Measurements from ENCODE around the gene RHOA.

DNA sequence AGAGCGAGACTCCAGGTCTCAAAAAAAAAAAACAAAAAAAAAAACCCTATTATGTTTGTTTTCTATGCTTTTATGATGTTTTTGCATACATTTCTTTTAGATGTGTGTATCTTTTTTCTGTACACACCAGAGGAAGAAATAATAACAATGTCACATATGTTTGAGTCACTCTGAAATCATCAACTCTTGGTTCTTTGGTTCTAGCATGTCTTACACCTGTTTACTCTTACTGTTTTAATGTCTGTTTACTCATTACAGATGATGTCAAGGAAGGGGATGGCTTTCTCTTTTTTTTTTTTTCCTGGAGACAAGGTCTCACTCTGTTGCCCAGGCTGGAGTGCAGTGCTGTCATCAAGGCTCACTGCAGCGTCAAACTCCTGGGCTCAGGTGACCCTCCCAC, 24.1 kb downstream of the RHOA start:
- no peak for TF ChIP-seq CTCF (IDR thresholded peaks at IDR 0.05)
- TF ChIP-seq POLR2A (IDR thresholded peaks at IDR 0.05): no peak
- TF ChIP-seq EP300 (IDR thresholded peaks at IDR 0.05): no peak
